Transverse colon (tissue), 4 donors: ENCODE measurements around the gene CDHR2.

ENCODE experiments used
- EP300 ChIP-seq: sonication (generic); formaldehyde crosslinking; IDR thresholded peaks from one replicate; pipeline ENCODE4 v1.6.1; 2017; ENCODE audit warnings: antibody characterized with exemption, low read depth
- POLR2AphosphoS5 ChIP-seq, 3 donors: sonication (generic); formaldehyde crosslinking; IDR thresholded peaks; one replicate each; pipeline ENCODE4 v1.6.1; 2016; ENCODE audit warnings: antibody characterized with exemption in 3 of 3
- TF ChIP-seq, protein P1 (sequence below), 5 experiments: fragments of 200-600 bp in 3 of 5; fragments of 450-650 bp in 2 of 5; sonication (generic) in 3 of 5; IDR thresholded peaks; 1 replicate in 2 of 5; 2 replicates in 3 of 5; pipeline ENCODE4 v1.5.1; 2016 to 2017; ENCODE audit warnings: antibody characterized with exemption in 5 of 5, inconsistent platforms in 3 of 5, mild to moderate bottlenecking in 2 of 5, moderate library complexity in 1 of 5

DNA sequence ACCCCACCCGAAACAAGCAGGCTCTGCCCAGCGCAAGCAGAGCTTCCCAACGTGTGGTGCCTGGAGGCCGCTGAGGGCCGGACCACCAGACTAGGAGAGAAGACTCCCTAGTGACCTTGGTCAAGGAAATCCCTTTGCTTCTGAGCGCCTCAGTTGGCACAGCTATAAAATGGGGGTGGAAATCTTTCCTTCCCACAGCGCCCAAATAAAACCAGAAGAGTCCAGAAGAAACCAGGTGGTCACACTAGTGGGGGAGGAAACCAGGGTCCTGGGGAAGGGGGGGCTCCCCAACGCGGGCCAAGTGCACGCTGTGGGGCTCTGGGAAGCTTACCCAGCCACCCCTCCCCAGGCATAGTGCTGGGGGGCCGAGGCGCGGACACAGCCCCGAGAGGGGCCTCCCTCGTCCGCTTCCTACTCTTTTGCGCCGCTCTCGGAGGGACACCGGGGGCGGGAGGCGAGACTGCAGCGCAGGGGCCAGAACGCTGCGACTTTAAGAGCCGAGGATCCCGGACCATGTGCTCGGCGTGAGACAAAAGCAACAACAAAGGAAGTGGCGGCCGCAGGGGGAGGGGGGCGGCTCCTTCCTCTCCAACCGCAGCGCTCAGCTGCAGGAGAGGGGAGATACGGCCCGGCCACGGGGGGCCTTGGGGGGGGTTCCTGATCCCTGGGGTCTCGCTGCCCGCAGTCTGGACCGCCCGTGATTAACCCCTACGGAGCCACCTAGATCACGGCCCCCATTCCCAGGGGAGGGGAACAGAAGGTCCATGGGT, 12.8 kb upstream of the CDHR2 start:
- TF ChIP-seq, protein P1, sequence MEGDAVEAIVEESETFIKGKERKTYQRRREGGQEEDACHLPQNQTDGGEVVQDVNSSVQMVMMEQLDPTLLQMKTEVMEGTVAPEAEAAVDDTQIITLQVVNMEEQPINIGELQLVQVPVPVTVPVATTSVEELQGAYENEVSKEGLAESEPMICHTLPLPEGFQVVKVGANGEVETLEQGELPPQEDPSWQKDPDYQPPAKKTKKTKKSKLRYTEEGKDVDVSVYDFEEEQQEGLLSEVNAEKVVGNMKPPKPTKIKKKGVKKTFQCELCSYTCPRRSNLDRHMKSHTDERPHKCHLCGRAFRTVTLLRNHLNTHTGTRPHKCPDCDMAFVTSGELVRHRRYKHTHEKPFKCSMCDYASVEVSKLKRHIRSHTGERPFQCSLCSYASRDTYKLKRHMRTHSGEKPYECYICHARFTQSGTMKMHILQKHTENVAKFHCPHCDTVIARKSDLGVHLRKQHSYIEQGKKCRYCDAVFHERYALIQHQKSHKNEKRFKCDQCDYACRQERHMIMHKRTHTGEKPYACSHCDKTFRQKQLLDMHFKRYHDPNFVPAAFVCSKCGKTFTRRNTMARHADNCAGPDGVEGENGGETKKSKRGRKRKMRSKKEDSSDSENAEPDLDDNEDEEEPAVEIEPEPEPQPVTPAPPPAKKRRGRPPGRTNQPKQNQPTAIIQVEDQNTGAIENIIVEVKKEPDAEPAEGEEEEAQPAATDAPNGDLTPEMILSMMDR (IDR thresholded peaks at IDR 0.05): no peak
- TF ChIP-seq EP300 (no peak), POLR2AphosphoS5 (IDR thresholded peaks at IDR 0.05) (peak; percentile 33 to 64 (median 51))
